Measurements from ENCODE around the gene CD2BP2.
"Not testable (repeated sequence)": the region's sequence is repeated elsewhere in the genome, so short reads cannot be mapped to it uniquely, and the experiment has no call there.

The CD2BP2 gene

GRCh38 chr16:30398661-30399434 is 43.7 kb upstream of the CD2BP2 start:
- Histone ChIP-seq H3K27ac (replicated peaks) (no peak overlapping the region), H3K27me3 (ENCODE audit: insufficient read depth, poor library complexity, severe bottlenecking) (peaks cover 4% of the 10 kb centered on the region), H3K4me3 (replicated peaks; ENCODE audit: insufficient read depth, low read length) (no peak overlapping the region)
- DNase-seq (ENCODE audit: low read depth in 1 of 2, low spot score in 1 of 2), result no peak
- TF ChIP-seq POLR2AphosphoS5 (IDR thresholded peaks at IDR 0.05; ENCODE audit: low read depth) (no peak), GABPA (IDR thresholded peaks at IDR 0.05; ENCODE audit: low read depth) (no peak), SPI1 (IDR thresholded peaks at IDR 0.05; ENCODE audit: borderline replicate concordance, low read depth) (no peak), REST (IDR thresholded peaks at IDR 0.05; ENCODE audit: insufficient replicate concordance, low read depth) (no peak), CTCF (IDR thresholded peaks at IDR 0.05; ENCODE audit: insufficient read depth, low read length) (no peak)

GRCh38 chr16:30397776-30398660 is 42.9 kb upstream of the CD2BP2 start:
- H3K4me3 ChIP-seq (replicated peaks; ENCODE audit: insufficient read depth, low read length), result no peak overlapping the region
- peak in 1 of 2 experiments; percentile 49 for DNase-seq (ENCODE audit: low read depth in 1 of 2, low spot score in 1 of 2)
- peaks cover 4% of the 10 kb centered on the region for H3K27me3 ChIP-seq (ENCODE audit: insufficient read depth, poor library complexity, severe bottlenecking)
- TF ChIP-seq SPI1 (IDR thresholded peaks at IDR 0.05; ENCODE audit: borderline replicate concordance, low read depth), result no peak
- no peak overlapping the region for H3K27ac ChIP-seq (replicated peaks)

- TF ChIP-seq POLR2AphosphoS5 (IDR thresholded peaks at IDR 0.05; ENCODE audit: low read depth) (no peak), GABPA (IDR thresholded peaks at IDR 0.05; ENCODE audit: low read depth) (no peak), REST (IDR thresholded peaks at IDR 0.05; ENCODE audit: insufficient replicate concordance, low read depth) (no peak)
- H3K4me3 ChIP-seq (replicated peaks; ENCODE audit: insufficient read depth, low read length), result no peak overlapping the region
- H3K27ac ChIP-seq (replicated peaks), result no peak overlapping the region
- H3K27me3 ChIP-seq (ENCODE audit: insufficient read depth, poor library complexity, severe bottlenecking), result peaks cover 4% of the 10 kb centered on the region
- DNase-seq (ENCODE audit: low read depth in 1 of 2, low spot score in 1 of 2), result no peak
These were observed 41.9 kb upstream of the CD2BP2 start for GRCh38 chr16:30397056-30397455.

GRCh38 chr16:30396627-30397026 is 41.5 kb upstream of the CD2BP2 start:
- not testable (repeated sequence) for DNase-seq (ENCODE audit: low read depth in 1 of 2, low spot score in 1 of 2); H3K27me3 ChIP-seq (ENCODE audit: insufficient read depth, poor library complexity, severe bottlenecking); H3K27ac ChIP-seq (replicated peaks); H3K4me3 ChIP-seq (replicated peaks; ENCODE audit: insufficient read depth, low read length)

- DNase-seq (ENCODE audit: low read depth in 1 of 2, low spot score in 1 of 2), result no peak
- no peak for TF ChIP-seq CTCF (IDR thresholded peaks at IDR 0.05; ENCODE audit: insufficient read depth, low read length)
- no peak for TF ChIP-seq GABPA (IDR thresholded peaks at IDR 0.05; ENCODE audit: low read depth)
- TF ChIP-seq SPI1 (IDR thresholded peaks at IDR 0.05; ENCODE audit: borderline replicate concordance, low read depth), result no peak
- TF ChIP-seq REST (IDR thresholded peaks at IDR 0.05; ENCODE audit: insufficient replicate concordance, low read depth), result no peak
- TF ChIP-seq POLR2AphosphoS5 (IDR thresholded peaks at IDR 0.05; ENCODE audit: low read depth), result no peak
- no peak overlapping the region; the same call in 1 of the 2 replicates for H3K27ac ChIP-seq (replicated peaks)
- peak overlapping the region; percentile 85 for H3K4me3 ChIP-seq (replicated peaks; ENCODE audit: insufficient read depth, low read length)
- H3K27me3 ChIP-seq (ENCODE audit: insufficient read depth, poor library complexity, severe bottlenecking), result peaks cover 4% of the 10 kb centered on the region
These were observed 41.0 kb upstream of the CD2BP2 start for GRCh38 chr16:30395992-30396585.

Measured in HL-60 (cell line).